Kidney (tissue), 14 donors: ENCODE data around the gene PPP6R2. TPM values are rescaled to one million over a fixed set of nuclear protein-coding genes. Genes with fewer than 3 reads are reported as not detected.

Experiments
- DNase-seq, 5 donors: peaks; one replicate each; pipeline ENCODE4 v3.0.0-alpha.2; 2013 to 2020
- FAIRE-seq: peaks from 2 replicates; lab custom pipeline; 2012; peaks lifted over from hg19 to GRCh38; lab: Jason Lieb, UNC
- H3K27ac ChIP-seq, 2 donors: one replicate each; pipeline ENCODE4 v1.7.0; 2013; ENCODE audit warnings: low read depth in 2 of 2, low read length in 2 of 2, inconsistent platforms in 1 of 2
- H3K27me3 ChIP-seq: one replicate; pipeline ENCODE4 v1.7.1; 2013; ENCODE audit warnings: low read length, inconsistent platforms; ENCODE audit not compliant: control insufficient read depth, insufficient read depth
- H3K36me3 ChIP-seq, 3 donors: one replicate each; pipeline versions ENCODE4 v1.7.0 to v1.7.1; 2013; ENCODE audit warnings: low read length in 3 of 3, control low read depth in 1 of 3, inconsistent platforms in 1 of 3; ENCODE audit not compliant: insufficient read depth in 3 of 3, control insufficient read depth in 2 of 3
- H3K4me1 ChIP-seq, 3 donors: one replicate each; pipeline versions ENCODE4 v1.7.0 to v1.7.1; 2013; ENCODE audit warnings: low read length in 3 of 3, inconsistent platforms in 1 of 3, low read depth in 1 of 3; ENCODE audit not compliant: control insufficient read depth in 2 of 3, insufficient read depth in 2 of 3
- H3K4me3 ChIP-seq, 3 donors: one replicate each; pipeline versions ENCODE4 v1.7.0 to v1.8.1; 2013; ENCODE audit warnings: low read length in 3 of 3, control low read depth in 1 of 3, inconsistent platforms in 1 of 3
- H3K9ac ChIP-seq, 3 donors: one replicate each; pipeline versions ENCODE4 v1.7.0 to v1.7.1; 2013; ENCODE audit warnings: low read length in 3 of 3, control low read depth in 1 of 3, inconsistent platforms in 1 of 3
- H3K9me3 ChIP-seq, 3 donors: one replicate each; pipeline versions ENCODE4 v1.7.0 to v1.7.1; 2013; ENCODE audit warnings: low read length in 3 of 3, control low read depth in 1 of 3, inconsistent platforms in 1 of 3; ENCODE audit not compliant: control insufficient read depth in 2 of 3, insufficient read depth in 1 of 3
- intact Hi-C: fragments of 100-400 bp; cut with DNase I; formaldehyde crosslinking; loops from one replicate; pipeline ENCODE4 v1.11.1; 2022
- polyA plus RNA-seq: library from polyadenylated mRNA; stranded (reverse); fragments of 350-450 nt; fragmentation: Illumina TruSeq; extraction: RNeasy Lipid Tissue Mini Kit (QIAGEN cat#74804); gene quantifications from one replicate; pipeline ENCODE4 v1.2.3, GENCODE V29; 2014; ENCODE audit warnings: low read depth, low replicate concordance; ENCODE audit not compliant: insufficient read depth
- total RNA-seq: library from RNA; stranded (reverse); fragmentation: NEBNext Ultra II Directional; extraction: Animal tissue kit (Norgen Biotek cat#: 25700); gene quantifications from one replicate; pipeline ENCODE4 v1.2.1, GENCODE V29; 2021
- TF ChIP-seq, protein P1 (sequence below): IDR thresholded peaks from 3 replicates; pipeline ENCODE4 v1.5.1; 2012; ENCODE audit warnings: mild to moderate bottlenecking, moderate library complexity, borderline replicate concordance; ENCODE audit not compliant: insufficient read depth; ENCODE audit errors: extremely low read depth
- donor health status: control.
- donor health status: control.
- donor health status: control.
- donor health status: control.
- donor health status: control.
- donor health status: DM: yes; HTN: yes; CAD: no.
- donor health status: Normal renal cell carcinoma (clear cell type).

PPP6R2 gene
- total and polyA plus RNA-seq, 2 donors from 2014 or later = 39.4 to 53.8 TPM

- no peaks in the 10 kb centered on the region for H3K27me3 ChIP-seq
- FAIRE-seq (no peak), DNase-seq (peak in 1 of 5 donors; percentile 64)
- no peak overlapping the region for H3K9ac ChIP-seq
- TF ChIP-seq, protein P1, sequence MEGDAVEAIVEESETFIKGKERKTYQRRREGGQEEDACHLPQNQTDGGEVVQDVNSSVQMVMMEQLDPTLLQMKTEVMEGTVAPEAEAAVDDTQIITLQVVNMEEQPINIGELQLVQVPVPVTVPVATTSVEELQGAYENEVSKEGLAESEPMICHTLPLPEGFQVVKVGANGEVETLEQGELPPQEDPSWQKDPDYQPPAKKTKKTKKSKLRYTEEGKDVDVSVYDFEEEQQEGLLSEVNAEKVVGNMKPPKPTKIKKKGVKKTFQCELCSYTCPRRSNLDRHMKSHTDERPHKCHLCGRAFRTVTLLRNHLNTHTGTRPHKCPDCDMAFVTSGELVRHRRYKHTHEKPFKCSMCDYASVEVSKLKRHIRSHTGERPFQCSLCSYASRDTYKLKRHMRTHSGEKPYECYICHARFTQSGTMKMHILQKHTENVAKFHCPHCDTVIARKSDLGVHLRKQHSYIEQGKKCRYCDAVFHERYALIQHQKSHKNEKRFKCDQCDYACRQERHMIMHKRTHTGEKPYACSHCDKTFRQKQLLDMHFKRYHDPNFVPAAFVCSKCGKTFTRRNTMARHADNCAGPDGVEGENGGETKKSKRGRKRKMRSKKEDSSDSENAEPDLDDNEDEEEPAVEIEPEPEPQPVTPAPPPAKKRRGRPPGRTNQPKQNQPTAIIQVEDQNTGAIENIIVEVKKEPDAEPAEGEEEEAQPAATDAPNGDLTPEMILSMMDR = no peak
- no peaks in the 10 kb centered on the region for H3K9me3 ChIP-seq
- H3K27ac ChIP-seq = peak overlapping the region; percentile 72 to 80
- no peaks in the 10 kb centered on the region for H3K36me3 ChIP-seq
- H3K4me1 ChIP-seq = peaks cover 0 to 39% (median 14%) of the 10 kb centered on the region in 3 donors
- H3K4me3 ChIP-seq = no peak overlapping the region
- intact Hi-C loops = no loop called here
These were observed 34.0 kb upstream of the PPP6R2 start for GRCh38 chr22:50308986-50309600.

GRCh38 chr22:50309601-50309991 is 33.5 kb upstream of the PPP6R2 start:
- FAIRE-seq = no peak
- TF ChIP-seq, protein P1 = no peak
- Histone ChIP-seq H3K4me1 (peaks cover 0 to 40% (median 12%) of the 10 kb centered on the region in 3 donors), H3K27me3 (no peaks in the 10 kb centered on the region), H3K4me3 (no peak overlapping the region), H3K27ac (peak overlapping the region in 1 of 2 donors; percentile 80), H3K36me3 (no peaks in the 10 kb centered on the region), H3K9ac (no peak overlapping the region), H3K9me3 (no peaks in the 10 kb centered on the region)
- intact Hi-C loops = no loop called here
- DNase-seq = peak in 1 of 5 donors; percentile 74

GRCh38 chr22:50310031-50310722 is 33.0 kb upstream of the PPP6R2 start:
- intact Hi-C loops = no loop called here
- peak in 2 of 5 donors; percentile 44 to 64 for DNase-seq
- H3K4me3 ChIP-seq = no peak overlapping the region
- no peaks in the 10 kb centered on the region for H3K9me3 ChIP-seq
- H3K9ac ChIP-seq = no peak overlapping the region
- TF ChIP-seq, protein P1 = no peak
- H3K27ac ChIP-seq = no peak overlapping the region
- no peak for FAIRE-seq
- no peaks in the 10 kb centered on the region for H3K36me3 ChIP-seq
- no peaks in the 10 kb centered on the region for H3K27me3 ChIP-seq
- H3K4me1 ChIP-seq = peaks cover 0 to 40% (median 7%) of the 10 kb centered on the region in 3 donors
